Stimulated activated CD4-positive, alpha-beta T cell treated with anti-CD3 and anti-CD28 coated beads, Interleukin-2, amount 100 ng/mL, for 4 hours (primary cell): ENCODE data around the gene LEPROT.

Source experiments
- DNase-seq: peaks from one replicate; pipeline ENCODE4 v3.0.0-alpha.2; 2020; ENCODE audit warnings: low read depth

Gene LEPROT

GRCh38 chr1:65477414-65478378 is 57.2 kb downstream of the LEPROT start:
- no peak for DNase-seq

- no peak for DNase-seq
These were observed 58.0 kb downstream of the LEPROT start for GRCh38 chr1:65478379-65479026.

DNA sequence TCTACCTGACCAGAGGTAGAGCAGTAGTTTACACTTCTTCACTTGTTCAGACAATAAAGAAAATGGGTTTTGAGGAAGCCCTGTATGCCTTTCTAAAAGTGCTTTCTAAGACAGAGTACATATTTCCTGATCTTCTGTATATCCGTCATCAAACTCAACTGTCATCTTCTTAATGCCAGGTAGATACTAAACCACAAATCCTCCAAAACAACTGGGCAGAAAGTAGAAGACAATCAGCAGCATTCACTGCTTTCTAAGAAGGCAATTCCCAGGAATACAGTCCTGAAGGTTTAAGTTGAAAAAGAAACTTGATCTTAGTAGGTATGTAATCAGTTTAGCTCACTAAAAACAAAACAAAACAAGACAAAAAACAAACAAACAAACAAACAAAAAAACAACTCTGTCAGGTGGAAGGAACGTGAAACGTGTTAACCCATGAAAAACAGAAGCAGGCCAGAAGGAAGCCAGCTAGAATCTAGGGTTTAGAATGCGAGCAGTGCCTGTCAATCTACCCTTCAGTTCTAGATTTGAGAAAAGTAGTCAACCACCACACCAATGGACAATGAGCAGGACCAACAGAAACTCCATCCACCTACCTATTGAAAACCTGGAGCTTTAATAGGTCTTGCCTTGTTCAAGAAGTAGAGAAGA is 59.2 kb downstream of the LEPROT start:
- DNase-seq, result no peak

- no peak for DNase-seq
These were observed 60.4 kb downstream of the LEPROT start for GRCh38 chr1:65480684-65481405.

DNA sequence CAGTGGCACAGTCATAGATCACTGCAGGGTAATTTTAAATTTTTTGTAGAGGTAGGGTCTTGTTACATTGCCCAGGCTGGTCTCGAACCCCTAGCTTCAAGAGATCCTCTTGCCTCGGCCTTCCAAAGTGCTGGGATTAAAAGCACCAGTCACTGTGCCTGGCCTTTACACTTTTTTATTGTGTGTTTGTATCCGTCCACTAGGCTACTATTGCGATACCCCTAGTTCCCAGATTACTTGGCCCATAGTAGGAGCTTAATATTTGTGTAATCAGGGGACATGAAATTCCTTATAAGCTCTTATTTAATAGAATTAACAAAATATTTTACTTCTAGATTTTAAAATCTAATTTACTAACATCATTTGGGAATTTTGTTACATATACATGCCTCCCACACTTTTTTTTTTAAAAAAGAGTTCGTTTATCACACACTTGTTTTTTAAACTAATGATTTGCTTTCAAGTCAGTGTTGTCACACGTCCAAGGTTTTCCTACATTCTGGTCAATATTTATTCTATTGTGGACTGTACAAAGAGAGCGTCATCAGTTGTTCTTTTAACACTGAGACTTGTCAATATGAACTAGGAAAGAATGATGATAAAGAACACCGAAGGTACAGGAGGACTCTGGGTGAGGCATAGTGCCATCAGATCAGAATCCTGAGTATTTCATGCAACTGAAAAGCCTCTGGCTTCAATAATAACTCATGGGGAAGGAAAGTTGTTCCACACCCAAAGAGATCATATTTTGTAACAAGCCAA is 63.7 kb downstream of the LEPROT start:
- DNase-seq, result no peak
